Peyer's patch (tissue), 4 donors: Measurements from ENCODE around the gene GPSM3. TPM values are rescaled to one million over a fixed set of nuclear protein-coding genes. Genes with fewer than 3 reads are reported as not detected.

Source experiments
- DNase-seq, 3 donors: peaks; one replicate each; pipeline ENCODE4 v3.0.0-alpha.2; 2017 to 2019
- H3K27ac ChIP-seq, 4 donors: fragments of 200-600 bp; sonication (generic); one replicate each; pipeline ENCODE4 v1.5.1; 2016 to 2019
- H3K27me3 ChIP-seq, 2 donors: fragments of 200-600 bp; sonication (generic); one replicate each; pipeline ENCODE4 v1.5.1; 2019
- H3K36me3 ChIP-seq, 3 donors: fragments of 200-600 bp; sonication (generic); one replicate each; pipeline ENCODE4 v1.5.1; 2016 to 2019
- H3K4me1 ChIP-seq, 4 donors: fragments of 200-600 bp; sonication (generic); one replicate each; pipeline ENCODE4 v1.5.1; 2016 to 2019
- H3K4me3 ChIP-seq, 4 donors: fragments of 200-600 bp; sonication (generic); 1 replicate in 3 of 4; 2 replicates in 1 of 4; pipeline ENCODE4 v1.5.1; 2016 to 2019; ENCODE audit warnings: mild to moderate bottlenecking in 1 of 4
- H3K9me3 ChIP-seq, 4 donors: fragments of 200-600 bp; sonication (generic); one replicate each; pipeline ENCODE4 v1.5.1; 2016 to 2019; ENCODE audit warnings: mild to moderate bottlenecking in 1 of 4
- CTCF ChIP-seq, 6 experiments: fragments of 450-650 bp in 4 of 6; fragments of 200-600 bp in 2 of 6; sonication (generic) in 1 of 6; IDR thresholded peaks; one replicate each; pipeline ENCODE4 v1.5.1; 2017 to 2019; ENCODE audit warnings: antibody characterized with exemption in 6 of 6, mild to moderate bottlenecking in 3 of 6, moderate library complexity in 1 of 6
- POLR2A ChIP-seq, 2 donors: fragments of 450-650 bp; IDR thresholded peaks; one replicate each; pipeline ENCODE4 v1.5.1; 2017; ENCODE audit warnings: antibody characterized with exemption in 2 of 2, mild to moderate bottlenecking in 2 of 2, moderate library complexity in 2 of 2
- total RNA-seq, 4 donors: library from RNA; depleted of rRNA; stranded (reverse); fragments of >200 nt; gene quantifications; one replicate each; pipeline ENCODE4 v1.1.0, GENCODE V29; 2016

GPSM3 gene
- total RNA-seq, 4 donors from 2014 or later = 5.3 to 38.8 (median 10.3) TPM

- peaks cover 0 to 47% (median 13%) of the 10 kb centered on the region in 4 donors for H3K4me1 ChIP-seq
- peaks cover 0 to 28% (median 0%) of the 10 kb centered on the region in 3 donors for H3K36me3 ChIP-seq
- DNase-seq = peak in 2 of 3 donors; percentile 44 to 69
- no peak for TF ChIP-seq CTCF (IDR thresholded peaks at IDR 0.05)
- peak; percentile 26 to 29 for TF ChIP-seq POLR2A (IDR thresholded peaks at IDR 0.05)
- H3K27ac ChIP-seq = peak overlapping the region; percentile 88 to 98 (median 94)
- peak overlapping the region; percentile 56 to 95 (median 74) for H3K4me3 ChIP-seq
- no peaks in the 10 kb centered on the region for H3K27me3 ChIP-seq
- no peaks in the 10 kb centered on the region for H3K9me3 ChIP-seq
These were observed 15.2 kb downstream of the GPSM3 start for GRCh38 chr6:32177183-32177787.

DNA sequence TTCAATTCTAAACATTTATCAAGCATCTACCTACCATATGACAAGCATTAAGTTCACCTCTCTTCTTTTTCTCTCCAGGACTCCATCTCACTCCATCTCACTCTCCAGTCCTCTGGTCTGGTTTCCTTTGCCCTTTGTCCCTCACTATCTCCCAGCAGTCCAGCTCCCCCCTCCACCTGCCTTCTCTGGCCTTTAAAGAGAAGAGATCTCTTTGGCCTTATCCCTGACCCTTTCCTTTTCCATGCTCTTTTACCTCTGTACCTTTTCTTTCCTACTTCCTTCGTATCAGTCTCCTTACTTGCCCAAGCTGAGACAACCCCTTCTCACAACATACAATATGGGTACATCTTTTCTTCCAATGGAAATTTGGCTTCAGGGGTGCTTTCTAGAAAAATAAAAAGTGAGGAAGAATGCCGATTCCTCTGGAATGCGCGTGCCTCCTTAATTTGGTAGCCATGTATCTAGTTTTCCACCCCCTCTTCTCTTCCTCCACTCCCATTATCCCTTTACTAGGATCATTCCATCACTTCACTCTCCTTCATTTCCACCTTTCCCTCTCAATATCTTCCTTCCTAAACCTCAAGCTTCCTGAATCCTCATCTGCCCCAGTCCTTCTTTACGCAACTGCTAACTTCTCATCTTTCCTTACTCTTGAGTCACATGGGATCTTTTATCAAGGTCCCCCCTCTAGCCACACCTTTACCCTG lies 15.8 kb downstream of the GPSM3 start:
- no peaks in the 10 kb centered on the region for H3K9me3 ChIP-seq

DNA sequence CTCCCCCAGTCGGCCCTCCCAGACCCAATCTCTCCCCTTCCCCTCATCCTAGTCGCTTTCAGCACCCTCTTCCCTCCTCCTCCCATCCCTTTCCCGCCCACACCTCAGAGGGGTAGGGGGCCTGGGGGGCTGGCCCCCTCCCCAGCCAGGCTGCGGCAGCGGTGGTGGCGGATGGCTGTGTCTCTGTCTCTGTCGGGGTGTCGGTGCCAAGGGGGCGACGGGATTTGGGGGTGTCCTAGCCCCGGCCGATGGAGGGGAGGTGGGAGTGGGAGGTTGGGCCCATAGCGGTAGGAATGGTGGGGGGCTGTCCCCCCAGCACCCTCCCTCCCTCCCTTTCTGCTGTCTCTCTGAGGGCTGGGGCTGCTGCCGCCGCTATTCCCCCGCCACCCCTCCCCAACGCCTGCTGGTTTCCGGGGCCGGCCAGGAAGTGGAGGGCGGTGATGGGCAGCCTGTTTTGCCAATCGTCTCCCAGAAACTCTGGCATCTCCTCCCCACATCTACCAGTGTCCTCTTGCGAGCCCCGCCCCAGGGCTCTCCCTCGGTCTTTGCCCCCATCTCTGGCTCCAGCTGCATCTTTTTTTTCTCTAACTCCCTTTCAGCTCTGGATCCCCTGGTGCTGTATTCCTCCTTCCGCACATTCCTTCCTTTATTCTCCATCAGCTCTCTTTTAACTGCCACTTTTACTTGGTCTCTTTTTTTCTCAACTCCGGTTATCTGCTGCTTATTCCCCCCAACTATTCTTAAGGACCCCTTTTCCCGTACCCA lies 16.6 kb downstream of the GPSM3 start, which contains the start of gene AGPAT1:
TSS of gene AGPAT1 (minus strand) at position 374 of the 765 bp plus-strand sequence. CDS start 4,588 bp downstream, outside the sequence.
- H3K9me3 ChIP-seq = no peaks in the 10 kb centered on the region
- H3K4me3 ChIP-seq = peak within 1 kb of the TSS; percentile 50 to 95 (median 76)
- H3K27me3 ChIP-seq = no peaks in the 10 kb centered on the region
- H3K36me3 ChIP-seq = peaks cover 0 to 17% (median 0%) of the 10 kb centered on the region in 3 donors
- TF ChIP-seq POLR2A (IDR thresholded peaks at IDR 0.05) (peak; percentile 26 to 71), CTCF (IDR thresholded peaks at IDR 0.05) (no peak)
- H3K4me1 ChIP-seq = peaks cover 0 to 37% (median 13%) of the 10 kb centered on the region in 4 donors
- peak within 1 kb of the TSS; percentile 88 to 98 (median 94) for H3K27ac ChIP-seq
- peak; percentile 93 to 99 (median 97) for DNase-seq

More for the DNA sequence above, 15.8 kb downstream of the GPSM3 start:
- DNase-seq = no peak
- peak overlapping the region; percentile 50 to 95 (median 76) for H3K4me3 ChIP-seq
- no peak for TF ChIP-seq CTCF (IDR thresholded peaks at IDR 0.05)
- no peak for TF ChIP-seq POLR2A (IDR thresholded peaks at IDR 0.05)
- no peaks in the 10 kb centered on the region for H3K27me3 ChIP-seq
- H3K36me3 ChIP-seq = peaks cover 0 to 21% (median 0%) of the 10 kb centered on the region in 3 donors
- peaks cover 0 to 45% (median 13%) of the 10 kb centered on the region in 4 donors for H3K4me1 ChIP-seq
- peak overlapping the region; percentile 88 to 98 (median 94) for H3K27ac ChIP-seq

- DNase-seq = no peak
- no peak for TF ChIP-seq POLR2A (IDR thresholded peaks at IDR 0.05)
- no peak for TF ChIP-seq CTCF (IDR thresholded peaks at IDR 0.05)
- H3K36me3 ChIP-seq = peaks cover 0 to 17% (median 0%) of the 10 kb centered on the region in 3 donors
- H3K9me3 ChIP-seq = no peaks in the 10 kb centered on the region
- peaks cover 0 to 36% (median 13%) of the 10 kb centered on the region in 4 donors for H3K4me1 ChIP-seq
- no peaks in the 10 kb centered on the region for H3K27me3 ChIP-seq
- H3K27ac ChIP-seq = peak overlapping the region; percentile 88 to 98 (median 94)
- H3K4me3 ChIP-seq = peak overlapping the region; percentile 50 to 95 (median 76)
These were observed 17.1 kb downstream of the GPSM3 start for GRCh38 chr6:32175322-32175710.

GRCh38 chr6:32174416-32174815 lies 18.0 kb downstream of the GPSM3 start:
- Histone ChIP-seq H3K9me3 (no peaks in the 10 kb centered on the region), H3K4me1 (peaks cover 0 to 28% (median 13%) of the 10 kb centered on the region in 4 donors)

More at GRCh38 chr6:32174416-32174815, 18.0 kb downstream of the GPSM3 start:
- peaks cover 0 to 18% (median 0%) of the 10 kb centered on the region in 3 donors for H3K36me3 ChIP-seq
- no peak overlapping the region for H3K27ac ChIP-seq
- no peak for TF ChIP-seq CTCF (IDR thresholded peaks at IDR 0.05)
- TF ChIP-seq POLR2A (IDR thresholded peaks at IDR 0.05) = no peak
- DNase-seq = no peak
- no peak overlapping the region for H3K4me3 ChIP-seq
- H3K27me3 ChIP-seq = no peaks in the 10 kb centered on the region
